Fibroblast of lung (primary cell): Measurements from ENCODE around the gene PHF20.

Experiments used
- EZH2 ChIP-seq: IDR thresholded peaks from 2 replicates; pipeline ENCODE4 v1.5.1; 2012; ENCODE audit warnings: low read length, control low read depth, mild to moderate bottlenecking; ENCODE audit errors: missing control alignments
- TF ChIP-seq, protein P1 (sequence below), 2 donors: IDR thresholded peaks in 1 of 2; conservative IDR thresholded peaks in 1 of 2; 1 replicate in 1 of 2; 2 replicates in 1 of 2; pipeline ENCODE4 v1.5.1; 2011 to 2012; ENCODE audit warnings: low read length in 2 of 2, control low read depth in 1 of 2, inconsistent platforms in 1 of 2, low read depth in 1 of 2, mild to moderate bottlenecking in 1 of 2

DNA sequence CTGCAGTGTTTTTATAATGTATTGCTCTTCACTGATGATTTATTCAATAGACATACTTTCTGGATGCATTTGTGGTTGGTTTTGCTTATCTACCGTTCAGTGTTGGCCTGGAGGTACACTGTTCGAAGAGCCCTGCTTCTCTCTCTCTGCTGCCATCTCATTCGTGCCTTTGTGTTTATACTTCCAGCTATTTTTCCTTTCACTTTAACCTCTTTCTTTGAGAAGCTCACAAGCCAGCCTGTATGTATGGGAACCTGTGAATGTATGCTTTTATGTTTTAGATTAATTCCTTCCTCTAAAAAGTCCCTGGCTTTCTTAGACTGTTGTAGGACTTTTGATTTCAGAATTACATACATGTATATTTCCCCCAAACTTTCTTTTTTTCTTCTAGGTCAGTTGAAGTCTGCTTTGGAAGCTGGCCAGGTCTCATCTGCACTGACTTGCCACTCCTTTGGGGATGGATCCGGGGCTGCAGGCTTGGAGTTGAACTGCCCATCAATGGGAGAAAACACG is 99.5 kb downstream of the PHF20 start:
- TF ChIP-seq, protein P1, sequence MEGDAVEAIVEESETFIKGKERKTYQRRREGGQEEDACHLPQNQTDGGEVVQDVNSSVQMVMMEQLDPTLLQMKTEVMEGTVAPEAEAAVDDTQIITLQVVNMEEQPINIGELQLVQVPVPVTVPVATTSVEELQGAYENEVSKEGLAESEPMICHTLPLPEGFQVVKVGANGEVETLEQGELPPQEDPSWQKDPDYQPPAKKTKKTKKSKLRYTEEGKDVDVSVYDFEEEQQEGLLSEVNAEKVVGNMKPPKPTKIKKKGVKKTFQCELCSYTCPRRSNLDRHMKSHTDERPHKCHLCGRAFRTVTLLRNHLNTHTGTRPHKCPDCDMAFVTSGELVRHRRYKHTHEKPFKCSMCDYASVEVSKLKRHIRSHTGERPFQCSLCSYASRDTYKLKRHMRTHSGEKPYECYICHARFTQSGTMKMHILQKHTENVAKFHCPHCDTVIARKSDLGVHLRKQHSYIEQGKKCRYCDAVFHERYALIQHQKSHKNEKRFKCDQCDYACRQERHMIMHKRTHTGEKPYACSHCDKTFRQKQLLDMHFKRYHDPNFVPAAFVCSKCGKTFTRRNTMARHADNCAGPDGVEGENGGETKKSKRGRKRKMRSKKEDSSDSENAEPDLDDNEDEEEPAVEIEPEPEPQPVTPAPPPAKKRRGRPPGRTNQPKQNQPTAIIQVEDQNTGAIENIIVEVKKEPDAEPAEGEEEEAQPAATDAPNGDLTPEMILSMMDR (conservative IDR thresholded peaks at IDR 0.05 in 1 of 2, IDR thresholded peaks at IDR 0.05 in 1 of 2; ENCODE audit: low read depth in 1 of 2, low read length in 2 of 2), result no peak
- no peak for TF ChIP-seq EZH2
